Measurements from ENCODE around the gene NTNG2.

NTNG2 gene

GRCh38 chr9:132163457-132163875 lies 1.6 kb downstream of the NTNG2 start:
- no peak for TF ChIP-seq ZFX (IDR thresholded peaks at IDR 0.05; ENCODE audit: borderline replicate concordance)
- TF ChIP-seq CTCF (IDR thresholded peaks at IDR 0.05): no peak
- H3K27ac ChIP-seq: no peak overlapping the region

GRCh38 chr9:132163876-132164603 lies 2.2 kb downstream of the NTNG2 start:
- TF ChIP-seq ZFX (IDR thresholded peaks at IDR 0.05; ENCODE audit: borderline replicate concordance) (no peak), CTCF (IDR thresholded peaks at IDR 0.05) (no peak)
- H3K27ac ChIP-seq: no peak overlapping the region

- TF ChIP-seq ZFX (IDR thresholded peaks at IDR 0.05; ENCODE audit: borderline replicate concordance): no peak
- TF ChIP-seq CTCF (IDR thresholded peaks at IDR 0.05): no peak
- no peak overlapping the region for H3K27ac ChIP-seq
Observed at GRCh38 chr9:132164604-132165362, 2.9 kb downstream of the NTNG2 start.

GRCh38 chr9:132166599-132166998 lies 4.7 kb downstream of the NTNG2 start:
- TF ChIP-seq CTCF (IDR thresholded peaks at IDR 0.05) (peak; percentile 77), ZFX (IDR thresholded peaks at IDR 0.05; ENCODE audit: borderline replicate concordance) (no peak)
- H3K27ac ChIP-seq: no peak overlapping the region

GRCh38 chr9:132167192-132167591 lies 5.3 kb downstream of the NTNG2 start:
- no peak for TF ChIP-seq ZFX (IDR thresholded peaks at IDR 0.05; ENCODE audit: borderline replicate concordance)
- no peak for TF ChIP-seq CTCF (IDR thresholded peaks at IDR 0.05)
- H3K27ac ChIP-seq: no peak overlapping the region

DNA sequence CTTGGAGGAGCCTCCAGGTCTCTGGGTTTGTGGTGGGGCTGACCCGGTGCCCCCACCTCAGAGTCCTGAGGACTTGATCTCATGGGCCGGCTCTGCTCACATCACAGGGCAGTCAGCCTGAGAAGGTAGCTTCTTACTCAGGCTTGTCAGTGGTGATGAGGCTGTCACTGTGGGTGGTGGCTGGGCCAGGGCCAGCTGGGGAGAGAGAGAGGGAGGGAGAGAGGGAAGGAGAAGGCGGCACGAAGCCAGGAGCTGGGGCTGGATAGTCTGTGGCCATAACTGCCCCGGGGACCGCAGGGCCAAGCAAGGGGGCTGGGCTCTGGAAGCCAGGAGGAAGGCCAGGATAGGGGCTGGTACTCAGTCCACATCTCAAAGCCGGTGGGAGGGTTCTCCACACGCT lies 6.5 kb downstream of the NTNG2 start:
- no peak overlapping the region for H3K27ac ChIP-seq
- TF ChIP-seq ZFX (IDR thresholded peaks at IDR 0.05; ENCODE audit: borderline replicate concordance) (no peak), CTCF (IDR thresholded peaks at IDR 0.05) (no peak)

DNA sequence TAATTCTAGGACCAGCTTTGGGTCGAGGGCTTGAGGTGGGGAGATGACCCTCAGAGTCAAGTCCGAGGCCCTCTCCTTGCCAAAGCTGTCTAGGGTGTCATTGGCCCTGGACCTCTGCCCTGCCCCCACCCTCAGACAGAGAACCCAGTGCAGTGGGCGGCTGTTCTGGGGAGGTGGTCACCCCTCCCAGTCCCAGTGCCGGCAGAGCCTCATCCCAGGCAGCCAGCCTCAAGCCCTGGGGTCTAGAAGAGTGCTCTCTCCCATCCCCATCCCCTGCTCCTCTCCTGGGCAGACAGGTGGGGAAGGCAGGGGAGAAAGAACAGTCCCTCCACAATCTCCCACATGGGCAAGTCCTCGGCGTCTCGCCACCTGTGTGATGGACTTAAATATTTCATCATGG lies 7.0 kb downstream of the NTNG2 start:
- H3K27ac ChIP-seq: no peak overlapping the region
- no peak for TF ChIP-seq ZFX (IDR thresholded peaks at IDR 0.05; ENCODE audit: borderline replicate concordance)
- TF ChIP-seq CTCF (IDR thresholded peaks at IDR 0.05): no peak
